ENCODE data around the gene FRMD3.

Gene FRMD3

DNA sequence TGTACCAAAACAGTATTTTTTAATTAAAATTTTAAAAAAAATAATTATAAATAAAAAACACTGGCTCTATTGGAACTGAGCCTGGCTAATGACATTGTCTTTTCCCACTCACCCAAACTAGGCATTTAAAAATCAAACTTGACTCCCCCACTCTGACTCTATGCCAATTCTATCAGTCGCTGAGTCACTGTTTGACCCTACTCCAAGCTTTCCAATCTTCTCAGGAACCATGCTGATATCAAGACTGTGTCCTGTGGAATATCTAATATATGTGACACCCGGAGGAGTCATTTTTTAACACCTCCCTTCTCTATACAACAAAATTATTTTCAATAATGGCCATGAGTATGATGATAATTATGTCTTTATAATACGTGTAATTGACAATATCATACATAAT lies 303.7 kb downstream of the FRMD3 start:
- TF ChIP-seq, protein P1, sequence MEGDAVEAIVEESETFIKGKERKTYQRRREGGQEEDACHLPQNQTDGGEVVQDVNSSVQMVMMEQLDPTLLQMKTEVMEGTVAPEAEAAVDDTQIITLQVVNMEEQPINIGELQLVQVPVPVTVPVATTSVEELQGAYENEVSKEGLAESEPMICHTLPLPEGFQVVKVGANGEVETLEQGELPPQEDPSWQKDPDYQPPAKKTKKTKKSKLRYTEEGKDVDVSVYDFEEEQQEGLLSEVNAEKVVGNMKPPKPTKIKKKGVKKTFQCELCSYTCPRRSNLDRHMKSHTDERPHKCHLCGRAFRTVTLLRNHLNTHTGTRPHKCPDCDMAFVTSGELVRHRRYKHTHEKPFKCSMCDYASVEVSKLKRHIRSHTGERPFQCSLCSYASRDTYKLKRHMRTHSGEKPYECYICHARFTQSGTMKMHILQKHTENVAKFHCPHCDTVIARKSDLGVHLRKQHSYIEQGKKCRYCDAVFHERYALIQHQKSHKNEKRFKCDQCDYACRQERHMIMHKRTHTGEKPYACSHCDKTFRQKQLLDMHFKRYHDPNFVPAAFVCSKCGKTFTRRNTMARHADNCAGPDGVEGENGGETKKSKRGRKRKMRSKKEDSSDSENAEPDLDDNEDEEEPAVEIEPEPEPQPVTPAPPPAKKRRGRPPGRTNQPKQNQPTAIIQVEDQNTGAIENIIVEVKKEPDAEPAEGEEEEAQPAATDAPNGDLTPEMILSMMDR (IDR thresholded peaks at IDR 0.05; ENCODE audit: extremely low read depth, missing control alignments) = no peak
- DNase-seq (ENCODE audit: low spot score) = no peak

DNA sequence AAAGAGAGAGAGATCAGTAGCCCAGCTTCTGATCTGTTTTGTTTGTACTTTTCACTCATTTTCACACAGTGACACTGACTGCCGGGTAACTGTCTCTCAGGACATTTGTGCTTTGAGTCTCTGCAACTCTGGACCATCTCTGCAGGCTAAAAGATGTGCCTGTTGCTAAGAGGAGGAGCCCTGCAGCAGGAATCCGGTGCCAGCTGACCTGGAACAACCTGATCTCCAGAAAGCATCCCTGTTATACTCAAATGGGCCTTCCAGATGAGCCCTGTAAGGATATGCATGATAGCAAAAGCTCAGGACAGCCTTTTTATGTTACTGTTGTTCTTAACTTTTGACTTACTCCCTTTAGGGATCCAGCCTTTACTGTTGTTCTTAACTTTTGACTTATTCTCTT lies 304.6 kb downstream of the FRMD3 start:
- TF ChIP-seq, protein P1 (IDR thresholded peaks at IDR 0.05; ENCODE audit: extremely low read depth, missing control alignments) = no peak
- no peak for DNase-seq (ENCODE audit: low spot score)

- TF ChIP-seq, protein P1 (IDR thresholded peaks at IDR 0.05; ENCODE audit: extremely low read depth, missing control alignments) = no peak
- DNase-seq (ENCODE audit: low spot score) = no peak
Observed at GRCh38 chr9:83231039-83231438, 307.2 kb downstream of the FRMD3 start.

DNA sequence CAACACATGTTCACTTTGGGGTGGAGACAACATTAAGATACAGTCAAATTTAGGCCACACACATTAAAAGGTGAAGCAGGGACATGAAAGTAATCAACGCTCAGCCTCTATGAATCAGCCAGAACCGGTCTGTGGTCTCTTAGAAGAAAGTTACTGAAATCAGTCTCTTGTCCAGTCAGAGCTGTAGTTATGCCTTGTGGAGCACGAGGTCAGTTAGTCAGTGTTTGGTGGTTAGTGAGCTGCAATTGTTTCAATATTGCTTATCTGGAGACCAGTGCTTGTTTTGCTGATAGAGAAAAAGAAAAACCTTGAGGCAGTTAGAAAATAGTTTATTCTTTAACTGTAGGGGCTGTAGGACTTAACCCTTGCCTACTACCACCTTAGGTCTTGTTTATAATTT lies 317.5 kb downstream of the FRMD3 start:
- TF ChIP-seq, protein P1 (IDR thresholded peaks at IDR 0.05; ENCODE audit: extremely low read depth, missing control alignments) = no peak
- DNase-seq (ENCODE audit: low spot score) = peak; percentile 40

DNA sequence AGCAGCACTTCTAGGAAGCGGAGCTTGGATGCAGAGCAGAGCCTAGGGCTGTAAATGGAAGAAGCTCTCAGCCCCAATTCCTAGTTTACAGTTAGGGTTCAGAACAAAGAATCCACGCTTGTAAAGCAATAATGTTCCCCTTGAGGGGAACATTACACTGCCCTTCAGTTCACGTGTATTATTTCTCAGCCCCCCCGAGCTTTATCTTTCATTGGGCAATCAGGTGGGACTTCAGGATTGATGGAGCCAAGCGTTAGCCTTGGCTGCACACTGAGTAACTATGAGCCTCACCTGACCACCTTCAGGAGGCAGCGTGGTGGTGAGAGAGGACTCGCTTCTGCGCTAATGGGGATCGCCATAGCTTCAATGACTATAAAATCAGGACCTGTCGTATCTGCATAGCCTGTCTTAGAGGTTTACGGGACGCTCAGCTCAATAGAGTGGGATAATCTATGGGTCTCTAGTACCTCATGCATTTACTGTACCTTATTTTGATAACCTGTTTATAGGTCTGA lies 318.2 kb downstream of the FRMD3 start:
- TF ChIP-seq, protein P1 (IDR thresholded peaks at IDR 0.05; ENCODE audit: extremely low read depth, missing control alignments) = no peak
- DNase-seq (ENCODE audit: low spot score) = no peak

- TF ChIP-seq, protein P1 (IDR thresholded peaks at IDR 0.05; ENCODE audit: extremely low read depth, missing control alignments) = peak; percentile 21
- peak; percentile 32 for DNase-seq (ENCODE audit: low spot score)
Observed at GRCh38 chr9:83219154-83219923, 318.9 kb downstream of the FRMD3 start.

- TF ChIP-seq, protein P1 (IDR thresholded peaks at IDR 0.05; ENCODE audit: extremely low read depth, missing control alignments) = no peak
- DNase-seq (ENCODE audit: low spot score) = no peak
Observed at GRCh38 chr9:83218411-83219090, 319.6 kb downstream of the FRMD3 start.

Data from GM20000 (cell line).